GM12878 (cell line): Measurements from ENCODE around the gene SLC38A8. TPM values are rescaled to one million over a fixed set of nuclear protein-coding genes. Genes with fewer than 3 reads are reported as not detected.

Experiments used
- ATAC-seq: fragments of 200-7000 bp; cut with Tn5 transposase; 3 replicates; pipeline ENCODE4 v1.9.1; 2020; ENCODE audit warnings: mild to moderate bottlenecking, moderate library complexity
- BruUV-seq: library from RNA; stranded (reverse); fragments of 400-500 nt; replicated peaks from 2 replicates; lab custom pipeline; 2021; lab: Mats Ljungman, UMichigan
- CTCF ChIA-PET: fragments of 300-600 bp; sonication (Branson Sonifier 250); formaldehyde crosslinking; extraction: SDS; loops from one replicate; lab custom pipeline; 2021; ENCODE audit warnings: inconsistent platforms; lab: Yijun Ruan, JAX
- POLR2A ChIA-PET: fragments of 350-600 bp; formaldehyde crosslinking; extraction: SDS; loops from one replicate; lab custom pipeline; 2021; ENCODE audit warnings: inconsistent platforms; lab: Charles Lee
- RAD21 ChIA-PET: fragments of 300-600 bp; sonication (Branson Sonifier 250); formaldehyde crosslinking; loops from one replicate; lab custom pipeline; 2023; ENCODE audit warnings: antibody characterized with exemption; ENCODE audit not compliant: unreplicated experiment; lab: Charles Lee
- SMC1A ChIA-PET: fragments of 300-600 bp; sonication (Branson Sonifier 250); formaldehyde crosslinking; loops from one replicate; lab custom pipeline; 2023; ENCODE audit not compliant: unreplicated experiment, uncharacterized antibody; lab: Charles Lee
- DNase-seq: peaks from one replicate; pipeline ENCODE4 v3.0.0-alpha.2; 2011; ENCODE audit warnings: low read depth, low spot score
- FAIRE-seq: peaks from 3 replicates; lab custom pipeline; 2011; peaks lifted over from hg19 to GRCh38; lab: Jason Lieb, UNC
- H2AFZ ChIP-seq: 2 replicates; pipeline ENCODE4 v1.6.0; 2011; ENCODE audit warnings: low read depth, low read length, control low read depth; ENCODE audit not compliant: control insufficient read depth
- H3K27ac ChIP-seq: 2 replicates; pipeline ENCODE4 v1.5.1; 2011; ENCODE audit warnings: control low read depth; ENCODE audit not compliant: control insufficient read depth, insufficient read depth
- H3K27me3 ChIP-seq, 2 experiments: replicated peaks in 1 of 2; 2 replicates each; pipeline versions ENCODE4 v1.6.0 to v1.6.1; 2011; ENCODE audit warnings: low read length in 1 of 2; ENCODE audit not compliant: control insufficient read depth in 2 of 2, insufficient read depth in 2 of 2
- H3K36me3 ChIP-seq, 2 experiments: 2 replicates each; pipeline ENCODE4 v1.5.1; 2011; ENCODE audit warnings: low read length in 1 of 2; ENCODE audit not compliant: control insufficient read depth in 2 of 2, insufficient read depth in 2 of 2
- H3K4me1 ChIP-seq: 2 replicates; pipeline ENCODE4 v1.6.1; 2011; ENCODE audit warnings: mild to moderate bottlenecking, low read length, moderate library complexity, mixed read lengths; ENCODE audit not compliant: control insufficient read depth, insufficient read depth
- H3K4me2 ChIP-seq: 2 replicates; pipeline ENCODE4 v1.6.0; 2011; ENCODE audit warnings: control low read depth; ENCODE audit not compliant: control insufficient read depth, insufficient read depth
- H3K4me3 ChIP-seq: fragments of 200-600 bp; sonication (generic); 2 replicates; pipeline ENCODE4 v1.5.1; 2016
- H3K79me2 ChIP-seq: 2 replicates; pipeline ENCODE4 v1.6.0; 2011; ENCODE audit warnings: low read length; ENCODE audit not compliant: control insufficient read depth, insufficient read depth
- H3K9ac ChIP-seq: 2 replicates; pipeline ENCODE4 v1.8.0; 2011; ENCODE audit warnings: low read length, control low read depth, mixed read lengths; ENCODE audit not compliant: control insufficient read depth, insufficient read depth
- H3K9me3 ChIP-seq: replicated peaks from 3 replicates; pipeline ENCODE4 v1.5.1; 2011; ENCODE audit warnings: mild to moderate bottlenecking, low read length; ENCODE audit not compliant: control insufficient read depth, insufficient read depth
- H4K20me1 ChIP-seq: 2 replicates; pipeline ENCODE4 v1.6.0; 2011; ENCODE audit not compliant: control insufficient read depth, insufficient read depth
- ATF3 ChIP-seq: IDR thresholded peaks from 2 replicates; pipeline ENCODE4 v1.6.1; 2011; ENCODE audit warnings: low read depth, mild to moderate bottlenecking, low read length, moderate library complexity, borderline replicate concordance; ENCODE audit errors: extremely low read depth
- ATF7 ChIP-seq: fragments of 450-650 bp; IDR thresholded peaks from 2 replicates; pipeline ENCODE4 v1.6.1; 2016; ENCODE audit warnings: low read depth, mild to moderate bottlenecking
- CBX3 ChIP-seq: fragments of 200-600 bp; sonication (generic); IDR thresholded peaks from 2 replicates; pipeline ENCODE4 v1.6.1; 2016; ENCODE audit warnings: low read depth, borderline replicate concordance
- CHD4 ChIP-seq: fragments of 200-600 bp; sonication (generic); IDR thresholded peaks from 2 replicates; pipeline ENCODE4 v1.6.1; 2016; ENCODE audit warnings: mild to moderate bottlenecking
- DPF2 ChIP-seq: fragments of 450-650 bp; IDR thresholded peaks from 2 replicates; pipeline ENCODE4 v1.6.1; 2017; ENCODE audit warnings: mild to moderate bottlenecking
- FOXM1 ChIP-seq: IDR thresholded peaks from 2 replicates; pipeline ENCODE4 v1.6.1; 2012; ENCODE audit warnings: low read depth, mild to moderate bottlenecking, inconsistent platforms, low read length, moderate library complexity
- HDGF ChIP-seq: fragments of 450-650 bp; IDR thresholded peaks from 2 replicates; pipeline ENCODE4 v1.6.1; 2016; ENCODE audit warnings: antibody characterized with exemption
- PBX3 ChIP-seq: IDR thresholded peaks from 2 replicates; pipeline ENCODE4 v1.6.1; 2011; ENCODE audit warnings: mild to moderate bottlenecking, low read depth, low read length, moderate library complexity; ENCODE audit not compliant: insufficient replicate concordance
- POLR2AphosphoS5 ChIP-seq: IDR thresholded peaks from 2 replicates; pipeline ENCODE4 v1.6.1; 2011; ENCODE audit warnings: mild to moderate bottlenecking, low read length, inconsistent platforms
- RCOR1 ChIP-seq: conservative IDR thresholded peaks from 2 replicates; pipeline ENCODE4 v1.6.1; 2012; ENCODE audit warnings: low read depth, low read length, improper control_type of control experiment
- RFX5 ChIP-seq: IDR thresholded peaks from 2 replicates; pipeline ENCODE4 v1.6.1; 2011; ENCODE audit warnings: low read depth, low read length, improper control_type of control experiment
- STAT1 ChIP-seq: fragments of 450-650 bp; conservative IDR thresholded peaks from 2 replicates; pipeline ENCODE4 v1.6.1; 2014; ENCODE audit warnings: antibody characterized with exemption, mild to moderate bottlenecking
- SUZ12 ChIP-seq: fragments of 200-600 bp; sonication (generic); IDR thresholded peaks from one replicate; pipeline ENCODE4 v1.6.1; 2018; ENCODE audit warnings: antibody characterized with exemption, mild to moderate bottlenecking; ENCODE audit not compliant: unreplicated experiment
- WGBS: methylation state at CpG from one replicate; pipeline ENCODE4 v1.1.6; 2016; ENCODE audit warnings: low lambda C conversion rate; ENCODE audit not compliant: insufficient replicate concordance, insufficient coverage; ENCODE audit errors: missing lambda C conversion rate; 5-methylcytosine and 5-hydroxymethylcytosine counted together
- in situ Hi-C: fragments of 300-500 bp; cut with MboI; formaldehyde crosslinking; loops from 9 replicates; pipeline ENCODE4 v1.14.3; 2018; ENCODE audit warnings: mixed read lengths
- intact Hi-C: fragments of 100-400 bp; cut with micrococcal nuclease; formaldehyde crosslinking; loops from one replicate; pipeline ENCODE4 v1.14.2; 2022; ENCODE audit not compliant: unreplicated experiment
- polyA plus RNA-seq, 11 experiments: library from polyadenylated mRNA; depleted of rRNA in 4 of 11; unstranded in 6 of 11; stranded (reverse) in 5 of 11; fragments of >200 nt; fragmentation: Nextera tagmentation in 4 of 11; fragmentation: Illumina TruSeq in 1 of 11; extraction: Ambion mirVana in 4 of 11; extraction: Trizol in 1 of 11; gene quantifications; 1 replicate in 1 of 11; 2 replicates in 10 of 11; pipeline versions ENCODE4 v1.2.1 to v1.2.3, GENCODE V29; 2011 to 2016; ENCODE audit warnings: inconsistent platforms in 2 of 11, missing spikeins in 2 of 11, low read depth in 1 of 11
- total RNA-seq, 4 experiments: library from RNA; depleted of rRNA in 3 of 4; stranded (reverse); fragments of >200 nt in 3 of 4; fragmentation: Illumina TruSeq in 1 of 4; extraction: Trizol in 1 of 4; gene quantifications; 2 replicates each; pipeline versions ENCODE4 v1.2.1 to v1.2.3, GENCODE V29; 2013 to 2021
- TF ChIP-seq, protein P1 (sequence below): fragments of 450-650 bp; formaldehyde crosslinking; IDR thresholded peaks from 2 replicates; pipeline ENCODE4 v1.4.0; 2022; ENCODE audit warnings: mild to moderate bottlenecking, moderate library complexity
- TF ChIP-seq, protein P2 (sequence below): IDR thresholded peaks from 2 replicates; pipeline ENCODE4 v1.6.1; 2012; ENCODE audit warnings: low read depth, low read length, improper control_type of control experiment
- TF ChIP-seq, protein P3 (sequence below): fragments of 450-650 bp; IDR thresholded peaks from 2 replicates; pipeline ENCODE4 v1.6.1; 2016; ENCODE audit warnings: mild to moderate bottlenecking, moderate library complexity, borderline replicate concordance

Gene SLC38A8
- total and polyA plus RNA-seq, 10 of the 15 experiments (the other 5 are each of a cell fraction or from before 2014, with no cell fraction given): not detected

DNA sequence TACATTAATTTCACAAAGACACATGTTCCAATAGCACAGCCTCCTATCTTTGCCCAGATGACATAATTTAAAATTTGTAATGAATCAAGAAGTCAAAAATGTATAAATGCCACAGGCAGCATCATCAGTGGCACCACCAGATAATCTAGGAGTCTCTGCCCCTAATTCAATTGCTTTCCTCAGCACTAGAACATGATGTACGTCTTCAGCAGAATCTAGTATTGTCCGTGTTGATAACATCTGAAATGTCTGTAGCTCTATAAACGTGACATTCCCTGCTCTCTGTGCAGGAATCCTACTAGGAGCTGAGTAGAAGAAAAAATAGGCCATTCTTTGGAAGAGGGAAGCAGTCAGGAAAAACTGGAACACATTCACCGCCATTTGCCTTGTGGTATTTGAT lies 21.4 kb upstream of the SLC38A8 start:
- POLR2A ChIA-PET: no interaction called here
- in situ Hi-C loops: loop anchor here (5.0 kb wide), 2 partner anchors 107 to 237 kb away; no protein-coding TSS in a partner anchor
- TF ChIP-seq, protein P1, sequence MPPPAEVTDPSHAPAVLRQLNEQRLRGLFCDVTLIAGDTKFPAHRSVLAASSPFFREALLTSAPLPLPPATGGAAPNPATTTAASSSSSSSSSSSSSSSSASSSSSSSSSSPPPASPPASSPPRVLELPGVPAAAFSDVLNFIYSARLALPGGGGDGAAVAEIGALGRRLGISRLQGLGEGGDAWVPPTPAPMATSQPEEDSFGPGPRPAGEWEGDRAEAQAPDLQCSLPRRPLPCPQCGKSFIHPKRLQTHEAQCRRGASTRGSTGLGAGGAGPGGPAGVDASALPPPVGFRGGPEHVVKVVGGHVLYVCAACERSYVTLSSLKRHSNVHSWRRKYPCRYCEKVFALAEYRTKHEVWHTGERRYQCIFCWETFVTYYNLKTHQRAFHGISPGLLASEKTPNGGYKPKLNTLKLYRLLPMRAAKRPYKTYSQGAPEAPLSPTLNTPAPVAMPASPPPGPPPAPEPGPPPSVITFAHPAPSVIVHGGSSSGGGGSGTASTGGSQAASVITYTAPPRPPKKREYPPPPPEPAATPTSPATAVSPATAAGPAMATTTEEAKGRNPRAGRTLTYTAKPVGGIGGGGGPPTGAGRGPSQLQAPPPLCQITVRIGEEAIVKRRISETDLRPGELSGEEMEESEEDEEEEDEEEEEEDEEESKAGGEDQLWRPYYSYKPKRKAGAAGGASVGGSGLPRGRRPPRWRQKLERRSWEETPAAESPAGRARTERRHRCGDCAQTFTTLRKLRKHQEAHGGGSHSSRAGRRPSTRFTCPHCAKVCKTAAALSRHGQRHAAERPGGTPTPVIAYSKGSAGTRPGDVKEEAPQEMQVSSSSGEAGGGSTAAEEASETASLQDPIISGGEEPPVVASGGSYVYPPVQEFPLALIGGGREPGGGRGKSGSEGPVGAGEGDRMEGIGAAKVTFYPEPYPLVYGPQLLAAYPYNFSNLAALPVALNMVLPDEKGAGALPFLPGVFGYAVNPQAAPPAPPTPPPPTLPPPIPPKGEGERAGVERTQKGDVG (CRISPR knock-in tag): no peak
- TF ChIP-seq STAT1 (no peak), DPF2 (no peak), SUZ12 (no peak), ATF7 (no peak), CHD4 (no peak), POLR2AphosphoS5 (no peak), RCOR1 (no peak), RFX5 (no peak), FOXM1 (no peak), HDGF (no peak), PBX3 (no peak), CBX3 (no peak), ATF3 (no peak)
- TF ChIP-seq, protein P2, sequence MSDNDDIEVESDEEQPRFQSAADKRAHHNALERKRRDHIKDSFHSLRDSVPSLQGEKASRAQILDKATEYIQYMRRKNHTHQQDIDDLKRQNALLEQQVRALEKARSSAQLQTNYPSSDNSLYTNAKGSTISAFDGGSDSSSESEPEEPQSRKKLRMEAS: no peak
- TF ChIP-seq, protein P3, sequence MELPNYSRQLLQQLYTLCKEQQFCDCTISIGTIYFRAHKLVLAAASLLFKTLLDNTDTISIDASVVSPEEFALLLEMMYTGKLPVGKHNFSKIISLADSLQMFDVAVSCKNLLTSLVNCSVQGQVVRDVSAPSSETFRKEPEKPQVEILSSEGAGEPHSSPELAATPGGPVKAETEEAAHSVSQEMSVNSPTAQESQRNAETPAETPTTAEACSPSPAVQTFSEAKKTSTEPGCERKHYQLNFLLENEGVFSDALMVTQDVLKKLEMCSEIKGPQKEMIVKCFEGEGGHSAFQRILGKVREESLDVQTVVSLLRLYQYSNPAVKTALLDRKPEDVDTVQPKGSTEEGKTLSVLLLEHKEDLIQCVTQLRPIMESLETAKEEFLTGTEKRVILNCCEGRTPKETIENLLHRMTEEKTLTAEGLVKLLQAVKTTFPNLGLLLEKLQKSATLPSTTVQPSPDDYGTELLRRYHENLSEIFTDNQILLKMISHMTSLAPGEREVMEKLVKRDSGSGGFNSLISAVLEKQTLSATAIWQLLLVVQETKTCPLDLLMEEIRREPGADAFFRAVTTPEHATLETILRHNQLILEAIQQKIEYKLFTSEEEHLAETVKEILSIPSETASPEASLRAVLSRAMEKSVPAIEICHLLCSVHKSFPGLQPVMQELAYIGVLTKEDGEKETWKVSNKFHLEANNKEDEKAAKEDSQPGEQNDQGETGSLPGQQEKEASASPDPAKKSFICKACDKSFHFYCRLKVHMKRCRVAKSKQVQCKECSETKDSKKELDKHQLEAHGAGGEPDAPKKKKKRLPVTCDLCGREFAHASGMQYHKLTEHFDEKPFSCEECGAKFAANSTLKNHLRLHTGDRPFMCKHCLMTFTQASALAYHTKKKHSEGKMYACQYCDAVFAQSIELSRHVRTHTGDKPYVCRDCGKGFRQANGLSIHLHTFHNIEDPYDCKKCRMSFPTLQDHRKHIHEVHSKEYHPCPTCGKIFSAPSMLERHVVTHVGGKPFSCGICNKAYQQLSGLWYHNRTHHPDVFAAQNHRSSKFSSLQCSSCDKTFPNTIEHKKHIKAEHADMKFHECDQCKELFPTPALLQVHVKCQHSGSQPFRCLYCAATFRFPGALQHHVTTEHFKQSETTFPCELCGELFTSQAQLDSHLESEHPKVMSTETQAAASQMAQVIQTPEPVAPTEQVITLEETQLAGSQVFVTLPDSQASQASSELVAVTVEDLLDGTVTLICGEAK: no peak

More for the DNA sequence above, 21.4 kb upstream of the SLC38A8 start:
- ChIA-PET RAD21 (no interaction called here), SMC1A (no interaction called here), CTCF (interaction anchor here (1.0 to 2.6 kb wide), 5 partner anchors 14 to 123 kb away, joined by 3 to 13 read pairs (median 4); partner anchors contain the start of gene TAF1C)
- H2AFZ ChIP-seq: no peak overlapping the region
- DNase-seq (no peak), ATAC-seq (no peak), FAIRE-seq (peak; percentile 7)
- H3K9me3 ChIP-seq: no peaks in the 10 kb centered on the region
- H3K79me2 ChIP-seq: no peaks in the 10 kb centered on the region
- over 99% methylated on average over 4 of the region's 4 CpGs for WGBS
- H3K27ac ChIP-seq: no peak overlapping the region
- no peaks in the 10 kb centered on the region for H3K4me1 ChIP-seq
- H3K4me2 ChIP-seq: no peak overlapping the region
- no peaks in the 10 kb centered on the region for H3K27me3 ChIP-seq
- intact Hi-C loops: loop anchor here (5.0 kb wide), 1 partner anchor 237 kb away; no protein-coding TSS in a partner anchor
- no peak overlapping the region for H3K4me3 ChIP-seq
- peaks cover 30 to 38% of the 10 kb centered on the region in 2 experiments; a peak in 3 of 4 replicates for H3K36me3 ChIP-seq
- no peaks in the 10 kb centered on the region for H4K20me1 ChIP-seq
- BruUV-seq: no TSS peak
- H3K9ac ChIP-seq: no peak overlapping the region
